ENCODE measurements around the gene FYB1.

DNA sequence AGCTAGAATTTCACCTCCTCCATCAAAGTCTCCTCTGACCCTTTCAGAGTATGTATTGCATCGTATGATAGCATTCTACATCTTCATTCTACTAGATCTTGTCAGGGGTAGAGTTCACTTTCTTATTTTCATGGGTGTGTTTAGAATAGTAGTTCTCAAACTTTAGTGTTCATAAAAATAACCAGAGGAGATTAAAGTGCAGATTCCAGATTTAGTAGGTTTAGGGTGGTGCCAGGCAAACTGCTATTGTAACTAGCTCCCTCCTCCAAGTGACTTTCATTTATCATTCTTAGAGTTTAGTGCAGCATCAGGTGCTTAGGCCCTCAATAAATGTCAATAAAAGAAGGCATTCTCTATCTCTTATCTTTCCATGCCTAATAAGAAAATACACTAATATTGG is 7.2 kb upstream of the FYB1 start:
- no peak for TF ChIP-seq POLR2A (IDR thresholded peaks at IDR 0.05)
- TF ChIP-seq, protein P1, sequence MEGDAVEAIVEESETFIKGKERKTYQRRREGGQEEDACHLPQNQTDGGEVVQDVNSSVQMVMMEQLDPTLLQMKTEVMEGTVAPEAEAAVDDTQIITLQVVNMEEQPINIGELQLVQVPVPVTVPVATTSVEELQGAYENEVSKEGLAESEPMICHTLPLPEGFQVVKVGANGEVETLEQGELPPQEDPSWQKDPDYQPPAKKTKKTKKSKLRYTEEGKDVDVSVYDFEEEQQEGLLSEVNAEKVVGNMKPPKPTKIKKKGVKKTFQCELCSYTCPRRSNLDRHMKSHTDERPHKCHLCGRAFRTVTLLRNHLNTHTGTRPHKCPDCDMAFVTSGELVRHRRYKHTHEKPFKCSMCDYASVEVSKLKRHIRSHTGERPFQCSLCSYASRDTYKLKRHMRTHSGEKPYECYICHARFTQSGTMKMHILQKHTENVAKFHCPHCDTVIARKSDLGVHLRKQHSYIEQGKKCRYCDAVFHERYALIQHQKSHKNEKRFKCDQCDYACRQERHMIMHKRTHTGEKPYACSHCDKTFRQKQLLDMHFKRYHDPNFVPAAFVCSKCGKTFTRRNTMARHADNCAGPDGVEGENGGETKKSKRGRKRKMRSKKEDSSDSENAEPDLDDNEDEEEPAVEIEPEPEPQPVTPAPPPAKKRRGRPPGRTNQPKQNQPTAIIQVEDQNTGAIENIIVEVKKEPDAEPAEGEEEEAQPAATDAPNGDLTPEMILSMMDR (IDR thresholded peaks at IDR 0.05), result no peak

Measured in heart left ventricle (tissue), 13 donors.